GM18499 (cell line): ENCODE data around the gene LASP1.

Experiments
- ATAC-seq: cut with Tn5 transposase; IDR thresholded peaks from one replicate; pipeline ENCODE4 v1.9.1; 2021; ENCODE audit warnings: moderate number of reproducible peaks; ENCODE audit not compliant: insufficient read depth, unreplicated experiment

LASP1 gene

GRCh38 chr17:38868817-38869525, 887 bp upstream of the LASP1 start:
- ATAC-seq: no peak

DNA sequence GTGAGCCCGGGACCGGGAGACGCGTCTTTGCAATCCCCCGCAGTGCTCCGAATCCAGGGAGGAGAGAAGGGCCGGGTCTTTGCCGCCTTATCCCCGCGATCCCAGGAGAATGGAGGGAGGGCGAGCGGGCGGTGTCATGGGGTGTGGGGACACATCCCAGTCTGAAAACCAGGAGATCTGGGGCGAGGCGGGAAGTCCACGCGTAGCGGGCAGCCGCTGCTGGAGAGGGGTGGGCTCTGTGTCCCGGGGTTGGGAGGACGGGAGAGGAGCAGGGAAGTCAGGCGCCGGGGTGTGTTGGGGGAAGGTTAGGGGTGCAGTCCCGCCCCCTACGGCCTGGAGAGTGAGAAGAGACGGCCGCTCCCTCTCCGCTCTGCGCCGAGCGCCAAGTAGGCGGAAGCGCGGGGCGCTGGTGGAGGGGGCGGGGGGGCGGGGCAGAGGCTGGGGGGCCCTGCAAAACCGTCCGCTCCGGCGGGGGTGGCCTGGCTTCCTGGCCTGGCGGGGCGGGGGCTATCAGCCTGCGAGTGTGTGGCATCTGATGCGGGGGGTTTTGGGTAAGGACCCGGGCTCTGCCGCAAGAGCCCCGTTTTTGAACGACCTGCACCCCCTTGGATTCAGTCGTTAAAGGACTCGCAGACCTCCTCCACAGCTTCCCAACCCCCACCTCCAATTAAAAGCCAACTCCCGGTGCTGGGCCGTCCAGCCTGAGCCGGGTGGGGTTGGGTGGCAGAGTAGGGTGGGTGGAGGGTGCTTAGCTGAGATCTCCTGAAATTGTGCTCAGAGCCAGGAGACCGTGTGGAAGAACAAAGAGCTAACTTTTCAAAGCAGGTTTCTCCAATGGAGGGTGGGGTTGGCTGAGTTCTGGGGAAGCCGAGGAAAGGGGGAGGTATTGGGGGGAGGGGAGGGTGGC, 654 bp downstream of the LASP1 start:
- ATAC-seq: no peak

DNA sequence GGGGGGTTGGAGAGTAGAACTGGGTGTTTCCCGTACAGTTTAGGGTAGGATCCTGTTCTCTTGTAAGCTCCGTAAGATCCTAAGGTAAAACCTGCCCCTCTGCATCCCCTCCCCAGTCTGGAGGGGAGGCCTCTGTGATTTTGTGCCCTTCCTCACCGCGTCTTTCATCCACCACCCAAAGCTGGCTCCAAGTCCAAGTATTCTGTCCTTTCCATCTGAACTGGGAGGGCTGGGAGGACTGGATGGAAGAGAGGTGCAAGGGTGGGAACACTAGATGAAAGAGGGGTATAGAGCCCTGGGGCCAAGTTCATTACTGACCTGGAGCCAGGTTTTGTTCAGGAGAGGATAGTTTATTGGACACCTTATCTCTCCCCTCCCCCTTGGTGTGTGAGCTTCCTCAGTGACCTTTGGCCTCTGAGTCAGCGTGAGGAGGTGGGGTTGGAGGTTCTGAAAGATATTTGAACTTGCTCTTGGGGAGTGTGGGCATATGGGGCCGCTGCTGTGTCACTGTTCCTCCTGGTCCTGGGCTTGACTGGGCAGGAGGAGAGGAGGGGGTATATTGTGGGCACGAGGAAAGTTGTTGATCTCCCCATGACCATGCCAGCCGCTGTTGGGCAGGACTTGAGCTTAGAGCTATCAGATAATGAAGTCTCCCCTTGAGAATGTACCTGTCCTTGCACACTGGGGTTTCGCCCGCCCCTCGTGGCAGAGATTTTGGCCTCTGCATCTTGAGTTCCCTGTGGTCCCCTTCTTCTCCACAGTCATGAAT, 1.6 kb downstream of the LASP1 start:
- ATAC-seq: no peak

DNA sequence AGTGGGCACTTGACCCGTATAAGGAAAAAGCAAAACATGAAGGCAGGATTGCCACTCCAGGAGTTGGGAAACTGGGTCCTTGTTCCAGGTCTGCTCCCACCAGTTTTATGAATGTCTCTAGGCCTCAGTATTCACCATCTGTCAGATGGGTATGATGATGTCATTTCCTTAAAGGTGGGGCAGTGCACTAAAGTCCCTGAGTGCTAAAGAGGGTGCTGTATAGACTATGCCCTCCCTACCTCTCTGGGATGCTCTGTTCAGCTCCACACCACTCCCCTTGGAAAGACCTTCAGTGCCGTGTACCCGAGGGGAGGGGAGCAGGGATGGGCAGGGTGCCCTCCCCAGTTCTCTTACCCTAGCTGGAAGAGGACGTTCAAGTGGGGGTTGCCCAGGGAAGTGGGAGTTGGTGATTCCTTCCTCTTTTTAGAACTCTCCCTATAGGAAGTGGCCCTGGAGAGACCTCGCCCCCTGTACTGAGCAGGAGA, 2.2 kb downstream of the LASP1 start:
- ATAC-seq: no peak

GRCh38 chr17:38872671-38873385, 3.0 kb downstream of the LASP1 start:
- ATAC-seq: no peak

DNA sequence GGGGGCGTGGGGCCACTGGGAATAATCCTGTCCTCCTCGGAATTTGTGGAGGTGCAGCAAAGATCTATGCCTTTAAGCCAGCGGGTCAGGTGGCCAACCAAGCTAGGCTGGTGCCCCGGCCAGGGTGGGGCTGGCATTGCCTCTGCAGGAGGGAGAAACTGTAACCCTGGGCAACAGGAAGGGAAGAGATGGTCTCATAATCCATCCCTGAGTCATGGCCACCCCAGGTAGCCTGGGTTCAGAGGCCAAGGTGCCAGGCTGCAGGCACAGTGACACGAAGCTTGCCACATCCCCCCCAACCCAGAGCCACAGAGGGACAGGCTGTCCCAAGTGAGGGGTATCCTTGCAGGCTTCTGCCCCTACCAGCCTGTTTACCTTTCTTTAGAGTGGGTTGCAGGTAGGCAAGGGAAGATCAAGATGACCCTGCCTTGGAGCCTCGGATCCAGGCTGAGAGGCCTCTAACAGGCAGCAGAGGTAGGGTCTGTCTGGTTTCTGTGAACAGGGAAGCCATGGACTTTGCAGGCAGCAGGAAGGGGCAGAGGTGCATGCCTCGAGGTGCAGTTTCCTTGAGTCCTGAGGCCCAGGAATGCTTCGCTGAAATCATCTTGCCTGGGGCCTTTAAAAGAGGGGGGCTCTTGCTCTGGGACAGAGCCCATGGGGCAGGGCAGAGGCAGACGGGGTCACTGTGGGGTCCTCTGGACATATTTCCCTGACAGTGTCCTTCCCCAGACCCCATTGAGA, 4.0 kb downstream of the LASP1 start:
- ATAC-seq: no peak

- ATAC-seq: no peak
Observed at GRCh38 chr17:38874505-38875400, 4.9 kb downstream of the LASP1 start.

DNA sequence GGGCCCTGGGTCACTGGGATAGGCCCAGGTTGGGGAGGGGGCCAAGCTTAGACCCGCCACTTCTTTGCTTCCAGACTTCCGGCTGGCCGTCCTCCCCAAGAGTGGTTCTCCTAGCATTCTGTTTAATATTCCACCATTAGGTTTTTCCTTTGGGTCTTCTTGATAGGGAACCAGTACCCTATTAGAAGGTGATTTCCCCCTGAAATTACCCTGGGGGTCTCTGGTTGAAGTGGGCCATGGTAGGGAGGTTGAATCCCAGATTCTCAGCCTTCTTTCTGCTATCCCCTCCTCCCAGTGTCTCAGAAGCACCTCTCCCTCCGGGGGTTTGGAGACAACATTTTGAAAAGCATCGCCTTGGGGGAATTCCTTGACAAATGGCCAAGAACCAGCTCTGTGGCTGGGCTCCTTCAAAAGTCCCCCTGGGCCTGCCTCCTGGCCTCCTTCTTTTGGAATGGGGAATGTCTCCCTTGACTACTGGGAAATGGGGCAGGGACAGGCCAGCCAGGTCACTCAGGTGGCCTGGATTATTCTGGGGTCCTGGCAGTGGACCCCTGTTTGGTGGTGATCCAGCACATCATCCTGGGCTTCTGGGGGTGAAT, 5.7 kb downstream of the LASP1 start:
- no peak for ATAC-seq

GRCh38 chr17:38877130-38877851, 7.4 kb downstream of the LASP1 start:
- ATAC-seq: no peak

- ATAC-seq: no peak
Observed at GRCh38 chr17:38879878-38880665, 10.2 kb downstream of the LASP1 start.

GRCh38 chr17:38881600-38882191, 11.8 kb downstream of the LASP1 start:
- no peak for ATAC-seq

DNA sequence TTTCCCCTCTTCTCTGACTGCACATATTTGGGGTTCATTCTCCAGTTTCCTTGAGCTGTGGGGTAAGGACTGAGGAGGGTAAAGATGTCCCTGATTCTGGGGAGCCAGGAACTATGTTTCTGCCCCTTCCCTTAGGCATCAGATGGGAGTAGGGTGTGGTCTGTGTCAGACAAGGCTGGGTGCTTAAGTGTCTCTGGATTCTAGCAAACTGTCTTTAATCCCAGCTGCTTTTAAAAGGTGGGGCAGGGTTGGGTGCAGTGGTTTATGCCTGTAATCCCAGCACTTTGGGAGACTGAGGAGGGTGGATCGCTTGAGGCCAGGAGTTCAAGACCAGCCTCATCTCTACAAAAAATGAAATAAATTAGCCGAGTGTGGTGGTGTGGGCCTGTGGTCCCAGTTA, 13.0 kb downstream of the LASP1 start:
- no peak for ATAC-seq

- ATAC-seq: no peak
Observed at GRCh38 chr17:38883592-38884526, 14.0 kb downstream of the LASP1 start.

DNA sequence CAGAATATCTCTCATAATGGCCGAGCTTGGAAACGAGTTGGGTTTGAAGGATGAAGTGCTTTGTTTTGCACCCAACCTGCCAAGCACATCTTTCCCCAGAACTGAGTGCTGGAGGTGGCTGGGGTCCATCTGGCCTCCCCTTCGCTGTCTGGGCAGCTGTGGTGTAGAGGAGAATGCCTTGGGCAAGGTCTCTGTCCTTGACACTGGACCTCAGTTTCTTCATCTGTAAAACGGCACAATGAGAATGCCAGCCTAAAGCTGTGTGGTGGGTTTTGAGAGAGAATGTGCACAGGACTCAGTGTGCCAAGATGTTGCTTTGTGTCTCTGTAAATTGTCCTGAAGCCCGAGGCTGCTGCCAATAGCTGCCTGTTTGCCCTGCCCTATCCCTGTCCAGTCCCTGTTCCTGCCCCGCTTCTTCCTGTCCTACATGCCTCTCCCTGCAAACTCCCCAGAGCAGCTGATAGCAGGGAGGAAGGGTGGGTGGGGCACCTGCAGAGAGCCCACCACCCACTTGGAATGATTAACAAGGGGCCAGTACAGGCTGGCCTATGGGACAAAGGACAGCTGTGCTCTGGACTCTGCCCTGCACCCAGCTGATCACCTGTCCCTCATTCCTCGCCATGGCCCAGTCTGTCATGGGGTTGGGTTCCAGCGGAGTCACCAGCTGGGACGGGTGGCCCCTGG, 15.3 kb downstream of the LASP1 start:
- ATAC-seq: no peak
